Tongue (tissue), 2 donors: ENCODE measurements around the gene RNU5D-1. TPM values are rescaled to one million over a fixed set of nuclear protein-coding genes. Genes with fewer than 3 reads are reported as not detected.
"Not testable (repeated sequence)": the region's sequence is repeated elsewhere in the genome, so short reads cannot be mapped to it uniquely, and the experiment has no call there.

Experiments used
- DNase-seq: peaks from one replicate; pipeline ENCODE4 v3.0.0-alpha.2; 2015
- total RNA-seq: library from RNA; depleted of rRNA; stranded (reverse); fragments of >200 nt; gene quantifications from one replicate; pipeline ENCODE4 v1.2.3, GENCODE V29; 2014

Gene RNU5D-1
- total RNA-seq, result not detected

DNA sequence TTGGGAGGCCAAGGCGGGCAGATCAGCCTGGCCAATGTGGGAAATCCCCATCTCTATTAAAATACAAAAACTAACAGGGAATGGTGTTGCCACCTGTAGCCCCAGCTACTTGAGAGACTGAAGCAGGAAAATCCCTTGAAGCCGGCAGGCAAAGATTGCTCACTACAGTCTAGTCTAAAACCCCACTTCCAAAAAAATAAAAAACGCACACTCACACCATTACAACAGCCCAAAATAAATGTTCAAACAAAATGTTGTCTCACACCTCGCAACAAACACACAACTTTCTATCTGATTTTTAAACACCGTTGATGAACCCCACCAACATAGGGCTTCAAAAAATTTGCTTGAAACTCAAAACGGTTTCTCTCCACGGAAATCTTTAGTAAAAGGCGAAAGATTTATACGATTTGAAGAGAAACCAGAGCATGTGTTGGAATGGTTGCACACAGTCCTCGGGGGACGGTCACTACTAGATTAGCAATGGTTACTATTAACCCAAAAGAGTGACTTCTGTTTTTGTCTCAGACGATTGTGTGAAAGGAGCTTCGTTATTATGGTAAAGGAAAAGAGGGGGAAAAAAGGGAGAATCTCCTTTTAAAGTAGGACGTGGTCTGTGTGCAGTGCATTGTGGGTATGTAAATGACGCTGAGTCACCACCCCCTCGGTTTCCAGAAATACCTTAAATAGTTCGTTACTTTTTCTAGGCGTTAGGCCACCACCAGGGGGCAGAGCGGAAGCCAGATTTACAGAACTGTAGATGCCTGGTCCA is at the start of gene RNU5D-1:
Gene RNU5D-1, minus strand, starts transcription at position 430 of the 772 bp plus-strand sequence.
- peak; percentile 98 for DNase-seq

DNA sequence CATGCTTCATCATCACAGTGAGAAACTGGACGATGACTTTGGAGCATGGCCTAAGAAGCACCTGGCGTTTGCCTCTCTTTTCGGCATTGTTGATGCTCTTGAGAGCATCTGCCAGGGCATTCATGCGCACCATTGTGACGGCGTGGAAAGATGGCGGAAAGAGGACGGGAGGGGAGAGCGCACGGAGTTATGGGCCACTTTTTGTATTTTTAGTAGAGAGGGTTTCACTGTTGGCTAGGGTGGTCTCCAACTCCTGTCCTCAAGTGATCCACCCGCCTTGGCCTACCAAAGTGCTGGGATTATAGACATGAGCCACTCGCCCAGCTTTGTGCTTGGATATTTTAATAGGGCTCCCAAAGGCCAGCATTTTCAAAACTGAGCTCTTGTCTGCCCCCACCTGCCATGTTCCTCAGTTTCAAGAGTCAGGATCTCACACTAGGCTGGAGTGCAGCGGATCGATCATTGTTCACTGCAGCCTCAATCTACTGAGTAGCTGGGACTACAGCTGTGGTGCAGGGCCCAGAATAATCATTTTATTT is 49.7 kb upstream of the RNU5D-1 start:
- DNase-seq, result no peak

- DNase-seq, result no peak
Observed at GRCh38 chr1:44778705-44779576, 48.0 kb upstream of the RNU5D-1 start.

DNA sequence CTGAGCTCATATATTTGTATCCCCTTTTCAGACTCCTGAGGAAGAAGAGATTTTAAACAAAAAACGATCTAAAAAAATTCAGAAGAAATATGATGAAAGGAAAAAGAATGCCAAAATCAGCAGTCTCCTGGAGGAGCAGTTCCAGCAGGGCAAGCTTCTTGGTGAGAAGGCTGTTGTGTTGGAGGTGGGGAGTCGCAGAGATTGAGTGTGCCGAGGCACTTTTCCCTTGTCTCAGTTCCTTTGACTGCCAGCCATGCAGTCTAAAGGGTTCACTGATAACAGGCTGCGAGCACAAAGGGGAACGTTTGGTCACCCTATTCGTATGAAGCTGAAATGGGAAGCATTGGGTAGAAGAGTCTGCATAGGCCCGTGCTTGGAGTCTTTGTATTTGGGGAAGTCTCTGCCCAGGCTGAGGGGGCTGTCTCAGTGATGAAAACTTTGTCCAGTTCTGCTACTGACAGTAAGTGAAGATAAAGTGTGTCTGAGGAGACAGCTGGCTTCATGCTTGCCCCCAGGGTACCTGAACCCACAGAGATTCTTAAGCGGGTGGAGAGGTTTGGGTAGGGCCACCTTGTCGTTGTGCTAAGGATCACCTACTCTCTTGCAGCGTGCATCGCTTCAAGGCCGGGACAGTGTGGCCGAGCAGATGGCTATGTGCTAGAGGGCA is 47.1 kb upstream of the RNU5D-1 start:
- DNase-seq, result no peak

DNA sequence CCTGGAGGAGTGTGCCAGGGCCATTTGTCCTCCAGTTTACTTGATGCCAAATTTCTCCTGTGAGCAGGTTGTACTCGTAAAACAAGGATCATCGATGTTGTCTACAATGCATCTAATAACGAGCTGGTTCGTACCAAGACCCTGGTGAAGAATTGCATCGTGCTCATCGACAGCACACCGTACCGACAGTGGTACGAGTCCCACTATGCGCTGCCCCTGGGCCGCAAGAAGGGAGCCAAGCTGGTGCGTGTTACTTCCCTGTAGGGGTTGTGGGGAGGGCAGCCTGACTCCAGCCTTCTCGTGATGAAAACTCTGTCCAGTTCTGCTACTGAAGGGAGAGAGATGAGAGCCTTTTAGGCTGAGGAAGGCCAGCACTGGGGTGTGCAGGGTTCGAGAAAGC is 46.6 kb upstream of the RNU5D-1 start:
- no peak for DNase-seq

GRCh38 chr1:44776730-44777068 is 45.7 kb upstream of the RNU5D-1 start:
- no peak for DNase-seq

DNA sequence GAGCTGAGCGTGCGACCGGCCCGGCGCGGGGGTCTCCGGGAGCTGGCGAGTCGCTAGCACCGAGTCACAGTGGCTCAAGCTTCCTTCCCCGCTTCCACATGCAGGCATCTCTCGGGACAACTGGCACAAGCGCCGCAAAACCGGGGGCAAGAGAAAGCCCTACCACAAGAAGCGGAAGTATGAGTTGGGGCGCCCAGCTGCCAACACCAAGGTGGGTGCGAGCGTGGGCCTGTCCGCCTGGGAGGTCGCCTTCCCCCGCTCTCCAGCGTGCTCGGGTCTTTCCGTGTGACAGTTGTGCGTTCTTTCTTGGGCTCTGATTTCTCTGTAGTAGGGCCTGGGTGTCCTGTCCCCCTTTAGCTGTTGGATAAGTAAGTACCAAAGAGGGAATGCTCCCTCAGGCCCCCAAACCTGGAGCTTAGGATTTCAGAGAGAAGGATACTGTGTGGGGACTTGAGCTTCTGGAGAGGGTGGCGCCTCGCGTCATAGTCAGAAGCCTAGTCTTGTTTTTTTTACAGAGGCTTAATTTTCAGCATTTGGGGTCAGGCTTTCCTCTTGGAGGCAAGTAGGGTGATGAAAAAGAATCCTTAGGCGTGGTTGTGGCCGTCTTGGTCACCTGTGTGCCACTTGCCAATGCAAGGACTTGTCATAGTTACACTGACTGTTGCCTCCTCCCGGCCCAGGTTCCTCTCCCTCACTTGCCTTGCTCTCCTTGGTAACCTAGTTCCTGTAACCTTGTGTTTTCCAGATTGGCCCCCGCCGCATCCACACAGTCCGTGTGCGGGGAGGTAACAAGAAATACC is 45.2 kb upstream of the RNU5D-1 start:
- peak; percentile 34 for DNase-seq

DNA sequence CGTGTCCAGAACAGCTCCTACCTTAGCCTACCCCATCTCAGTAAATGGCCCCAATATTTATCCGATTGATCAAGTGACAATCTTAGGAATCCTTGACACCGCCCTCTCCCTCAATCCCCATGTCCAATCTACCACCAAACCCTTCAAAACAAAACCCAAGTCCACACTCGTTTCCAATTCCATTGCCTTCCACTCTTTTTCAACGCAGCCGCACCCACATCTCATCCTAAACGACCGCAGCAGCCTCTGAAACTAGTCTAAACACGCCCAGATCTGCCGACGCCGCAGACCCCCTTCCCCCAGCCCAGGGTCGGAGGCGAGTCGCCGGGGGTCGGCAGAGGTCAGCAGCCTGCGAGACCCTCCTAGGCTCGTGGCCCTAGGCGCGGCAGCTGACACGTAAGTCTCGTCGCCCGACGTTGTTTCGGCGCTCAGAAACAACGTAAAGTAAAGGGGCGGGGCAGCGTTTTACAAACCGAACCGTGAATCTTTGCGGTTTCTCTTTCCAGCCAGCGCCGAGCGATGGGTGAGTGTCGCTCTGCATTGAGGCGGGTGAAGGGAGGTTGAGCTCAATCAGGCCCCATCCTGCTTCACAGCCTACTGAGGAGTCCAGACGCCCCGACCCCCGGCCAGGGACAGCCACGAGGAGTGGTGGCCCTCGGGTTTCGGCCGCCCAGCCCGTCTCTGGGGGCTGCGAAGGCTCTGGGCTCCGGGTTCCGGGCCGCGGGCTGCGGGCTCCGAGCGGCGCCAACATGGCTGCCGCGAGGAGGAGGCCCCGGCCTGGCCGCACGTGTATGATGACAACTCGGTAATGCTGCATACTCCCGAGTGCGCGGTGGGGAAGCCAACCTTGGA is 44.3 kb upstream of the RNU5D-1 start, which contains the start of gene RPS8:
Gene RPS8, plus strand, starts transcription at position 463 of the 852 bp plus-strand sequence. Its CDS starts 57 bp downstream, at position 520.
- peak; percentile 98 for DNase-seq

DNA sequence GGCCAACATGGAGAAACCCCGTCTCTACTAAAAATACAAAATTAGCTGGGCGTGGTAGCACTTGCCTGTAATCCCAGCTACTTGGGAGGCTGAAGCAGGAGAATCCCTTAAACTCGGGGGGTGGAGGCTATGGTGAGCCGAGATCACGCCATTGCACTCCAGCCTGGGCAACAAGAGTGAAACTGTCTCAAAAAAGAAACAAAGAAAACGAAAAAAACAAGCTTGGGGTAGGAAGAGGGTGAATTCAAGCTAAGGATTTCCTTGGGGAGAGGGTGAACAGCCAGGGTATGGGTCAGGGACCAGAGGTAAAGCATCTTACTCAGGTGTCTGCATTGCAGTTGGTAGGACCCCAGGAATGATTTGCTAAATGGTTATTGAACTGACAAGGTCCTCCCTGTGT is 35.5 kb upstream of the RNU5D-1 start:
- DNase-seq, result not testable (repeated sequence)

DNA sequence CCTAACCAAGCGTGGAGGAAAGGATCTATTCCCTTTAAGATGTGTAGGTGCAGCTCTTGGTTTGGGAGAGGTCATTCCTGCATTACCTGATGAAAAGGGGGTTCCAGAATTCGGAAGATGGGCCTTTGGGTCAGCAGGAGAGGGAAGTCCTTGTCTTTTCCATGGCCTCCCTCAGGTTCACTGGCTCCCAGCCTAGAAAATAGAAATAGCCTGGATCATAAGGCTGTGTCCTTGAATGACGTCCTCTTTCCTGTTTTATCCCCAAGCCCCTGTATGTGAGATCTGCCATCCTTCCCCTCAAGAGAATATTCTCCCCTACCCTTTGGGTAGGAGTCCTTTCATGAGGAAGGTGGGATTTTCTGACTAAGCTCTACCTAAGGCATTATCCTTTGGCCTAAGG is 29.9 kb upstream of the RNU5D-1 start:
- no peak for DNase-seq

GRCh38 chr1:44759077-44759476 is 28.1 kb upstream of the RNU5D-1 start:
- DNase-seq, result peak; percentile 31

GRCh38 chr1:44757420-44757819 is 26.4 kb upstream of the RNU5D-1 start:
- DNase-seq, result no peak

GRCh38 chr1:44747878-44748277 is 16.9 kb upstream of the RNU5D-1 start:
- DNase-seq, result no peak

- DNase-seq, result no peak
Observed at GRCh38 chr1:44743211-44743610, 12.2 kb upstream of the RNU5D-1 start.

DNA sequence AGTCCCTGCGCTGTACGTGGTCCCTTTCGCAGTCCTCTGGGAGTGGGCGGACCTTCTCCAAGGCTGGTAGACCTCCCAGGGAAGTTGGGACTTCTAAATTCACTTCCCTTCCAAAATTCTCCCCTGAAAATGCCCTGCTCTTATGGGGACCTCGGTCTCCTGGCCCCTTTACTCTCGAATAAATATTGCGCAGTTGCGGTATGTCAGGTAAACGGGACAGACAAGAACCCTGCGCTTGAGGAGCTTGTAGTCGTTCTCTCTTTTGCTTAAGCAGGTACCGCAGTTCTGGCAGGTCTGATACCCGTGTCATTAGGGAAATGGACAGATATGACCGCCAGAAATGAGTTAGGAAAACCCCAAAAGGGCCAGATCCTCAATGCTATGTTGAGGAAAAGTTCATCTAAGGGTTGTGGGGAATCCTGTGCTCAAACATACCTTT is 9.2 kb upstream of the RNU5D-1 start:
- no peak for DNase-seq

DNA sequence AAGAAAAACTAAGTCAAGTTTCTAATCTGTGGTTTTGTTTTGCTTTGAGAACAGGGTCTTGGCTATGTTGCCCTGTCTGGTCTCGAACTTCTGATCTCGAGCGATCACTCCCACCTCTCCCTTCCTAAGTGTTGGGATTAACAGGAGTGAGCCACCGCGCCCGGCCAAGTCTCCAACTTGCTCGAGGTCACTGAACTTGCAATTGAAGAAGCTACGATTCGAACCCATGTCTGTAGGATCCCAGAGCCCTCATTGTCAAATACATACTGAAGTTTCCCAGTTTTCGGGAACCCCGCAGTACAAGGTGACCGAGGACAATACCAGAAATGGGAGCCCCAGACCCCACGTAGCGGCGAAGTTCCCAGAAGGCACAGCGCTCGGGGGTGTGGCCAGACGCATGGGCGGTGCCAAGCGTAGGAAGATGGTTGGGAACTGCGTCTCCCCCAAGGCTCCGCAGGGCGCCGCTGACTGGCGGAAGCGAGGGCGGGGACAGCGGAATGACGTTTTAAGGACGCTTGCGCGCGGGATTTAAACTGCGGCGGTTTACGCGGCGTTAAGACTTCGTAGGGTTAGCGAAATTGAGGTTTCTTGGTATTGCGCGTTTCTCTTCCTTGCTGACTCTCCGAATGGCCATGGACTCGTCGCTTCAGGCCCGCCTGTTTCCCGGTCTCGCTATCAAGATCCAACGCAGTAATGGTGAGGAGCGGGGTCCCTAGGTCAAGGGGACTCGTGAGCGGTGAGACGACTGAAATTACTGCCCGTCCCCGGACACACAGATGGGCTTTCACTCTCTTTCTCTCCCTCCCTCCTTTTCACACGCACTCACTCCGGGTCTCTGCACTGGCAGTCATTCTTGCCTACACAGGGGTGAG is 8.6 kb upstream of the RNU5D-1 start, which contains the start of gene KIF2C:
Gene KIF2C, plus strand, starts transcription at position 531 of the 872 bp plus-strand sequence. Its CDS starts 96 bp downstream, at position 627.
- peak; percentile 99 for DNase-seq

GRCh38 chr1:44738953-44739306 is 8.0 kb upstream of the RNU5D-1 start:
- DNase-seq, result not testable (repeated sequence)

DNA sequence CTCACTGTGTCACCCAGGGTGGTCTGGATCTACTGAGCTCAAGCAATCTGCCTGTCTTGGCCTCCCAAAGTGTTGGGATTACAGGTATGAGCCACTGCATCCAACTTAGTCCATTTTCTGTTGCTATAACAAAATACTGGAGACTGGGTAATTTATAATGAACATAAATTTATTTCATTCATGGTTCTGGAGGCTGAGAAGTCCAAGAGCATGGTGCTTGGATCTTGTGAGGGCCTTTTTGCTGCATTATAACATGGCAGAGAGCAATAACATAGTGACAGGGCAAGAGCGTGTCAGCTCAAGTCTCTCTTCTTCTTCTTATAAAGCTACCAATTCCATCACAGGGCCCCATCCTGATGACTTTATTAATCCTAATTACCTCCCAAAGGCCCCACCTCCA is 5.0 kb upstream of the RNU5D-1 start:
- no peak for DNase-seq

DNA sequence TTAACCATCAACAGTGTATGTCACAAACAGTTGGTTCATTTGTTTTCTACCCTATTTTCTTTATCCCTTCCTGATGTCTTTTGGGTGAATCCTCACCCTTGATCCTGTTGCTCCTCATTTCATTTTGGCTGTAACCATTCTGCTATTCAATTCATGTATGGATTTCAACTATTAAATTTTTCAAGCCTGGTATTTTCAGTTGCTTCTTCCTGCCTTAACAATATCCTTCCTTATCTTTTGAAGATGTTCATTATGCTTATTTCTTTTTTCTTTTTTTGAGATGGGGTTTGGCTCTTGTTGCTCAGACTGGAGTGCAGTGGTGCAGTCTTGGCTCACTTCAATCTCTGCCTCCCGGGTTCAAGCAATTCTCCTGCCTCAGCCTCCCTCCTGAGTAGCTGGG is 2.8 kb upstream of the RNU5D-1 start:
- DNase-seq, result no peak

DNA sequence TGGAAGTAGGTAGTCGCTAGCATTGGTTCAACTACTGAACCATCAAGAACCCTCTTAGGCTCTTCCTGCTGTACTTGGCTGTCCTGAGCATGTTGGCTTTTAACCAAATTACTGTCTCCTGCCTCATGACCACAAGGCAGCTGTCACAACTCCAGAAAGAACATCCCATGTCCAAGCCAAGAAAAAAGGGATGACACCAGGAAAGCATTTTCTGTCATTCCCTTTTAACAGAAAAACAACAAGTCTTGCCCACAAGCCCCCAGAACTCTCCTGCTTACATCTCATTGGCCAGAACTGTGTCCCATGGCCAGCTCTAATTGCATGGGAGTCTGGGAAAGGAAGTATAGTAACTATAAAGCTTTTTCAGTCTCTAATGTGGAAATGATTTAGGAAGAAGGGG is 2.4 kb upstream of the RNU5D-1 start:
- DNase-seq, result peak; percentile 48
